ENCODE results near the gene SLC16A13. TPM values are rescaled to one million over a fixed set of nuclear protein-coding genes. Genes with fewer than 3 reads are reported as not detected.
"Not testable (repeated sequence)": the region's sequence is repeated elsewhere in the genome, so short reads cannot be mapped to it uniquely, and the experiment has no call there.

The SLC16A13 gene
- total and polyA plus RNA-seq, 4 donors, result 2.3 to 43.2 (median 29.9) TPM

- peak; percentile 20 for TF ChIP-seq SP1 (IDR thresholded peaks at IDR 0.05)
- peak; percentile 19 to 31 for TF ChIP-seq HNF4A (conservative IDR thresholded peaks at IDR 0.05)
- peaks cover 10 to 48% (median 33%) of the 10 kb centered on the region in 4 donors for H3K4me1 ChIP-seq (ENCODE audit: control insufficient read depth in 4 of 4, insufficient read depth in 4 of 4, low read length in 3 of 4)
- H3K27ac ChIP-seq (ENCODE audit: low read depth in 1 of 2, low read length in 2 of 2); H3K9me3 ChIP-seq (ENCODE audit: control insufficient read depth in 4 of 4, low read length in 3 of 4); DNase-seq (ENCODE audit: low spot score); H3K36me3 ChIP-seq (ENCODE audit: control insufficient read depth in 4 of 4, insufficient read depth in 3 of 4, low read depth in 1 of 4, low read length in 3 of 4); H3K4me3 ChIP-seq (ENCODE audit: low read depth in 1 of 3, low read length in 3 of 3); H3K27me3 ChIP-seq (ENCODE audit: control insufficient read depth in 4 of 4, insufficient read depth in 4 of 4, low read length in 3 of 4); H3K9ac ChIP-seq (ENCODE audit: low read depth in 1 of 2, low read length in 2 of 2): not testable (repeated sequence)
- WGBS, result 15% methylated on average over 26 of the region's 26 CpGs
These were observed 11.0 kb downstream of the SLC16A13 start for GRCh38 chr17:7046725-7047397.

GRCh38 chr17:7047566-7047965, 11.8 kb downstream of the SLC16A13 start:
- TF ChIP-seq NR2F2 (IDR thresholded peaks at IDR 0.05), result no peak
- no peak for TF ChIP-seq SP1 (IDR thresholded peaks at IDR 0.05)
- no peak for TF ChIP-seq REST (IDR thresholded peaks at IDR 0.05)
- no peak for TF ChIP-seq EGR1 (IDR thresholded peaks at IDR 0.05; ENCODE audit: low read depth in 2 of 2)
- TF ChIP-seq RXRA (IDR thresholded peaks at IDR 0.05), result no peak
- TF ChIP-seq TAF1 (conservative IDR thresholded peaks at IDR 0.05), result no peak
- TF ChIP-seq YY1 (IDR thresholded peaks at IDR 0.05), result no peak
- no peak for TF ChIP-seq HNF4A (conservative IDR thresholded peaks at IDR 0.05)
- TF ChIP-seq JUND (IDR thresholded peaks at IDR 0.05), result no peak
- no peak for TF ChIP-seq GABPA (IDR thresholded peaks at IDR 0.05 in 1 of 2, conservative IDR thresholded peaks at IDR 0.05 in 1 of 2)
- no peak for TF ChIP-seq FOXA1 (IDR thresholded peaks at IDR 0.05)
- no peak for TF ChIP-seq RAD21 (IDR thresholded peaks at IDR 0.05)
- no peak for TF ChIP-seq HNF4G (IDR thresholded peaks at IDR 0.05)
- TF ChIP-seq FOXA2 (IDR thresholded peaks at IDR 0.05), result no peak
- TF ChIP-seq ZBTB33 (IDR thresholded peaks at IDR 0.05), result no peak
- TF ChIP-seq ATF3 (IDR thresholded peaks at IDR 0.05), result no peak
- TF ChIP-seq MAX (IDR thresholded peaks at IDR 0.05), result no peak
- Histone ChIP-seq H3K27me3 (ENCODE audit: control insufficient read depth in 4 of 4, insufficient read depth in 4 of 4, low read length in 3 of 4) (no peaks in the 10 kb centered on the region), H3K4me3 (ENCODE audit: low read depth in 1 of 3, low read length in 3 of 3) (no peak overlapping the region)

More at GRCh38 chr17:7047566-7047965, 11.8 kb downstream of the SLC16A13 start:
- no peak overlapping the region for H3K27ac ChIP-seq (ENCODE audit: low read depth in 1 of 2, low read length in 2 of 2)
- no peaks in the 10 kb centered on the region for H3K9me3 ChIP-seq (ENCODE audit: control insufficient read depth in 4 of 4, low read length in 3 of 4)
- no peaks in the 10 kb centered on the region for H3K36me3 ChIP-seq (ENCODE audit: control insufficient read depth in 4 of 4, insufficient read depth in 3 of 4, low read depth in 1 of 4, low read length in 3 of 4)
- H3K4me1 ChIP-seq (ENCODE audit: control insufficient read depth in 4 of 4, insufficient read depth in 4 of 4, low read length in 3 of 4), result peaks cover 10 to 45% (median 31%) of the 10 kb centered on the region in 4 donors
- DNase-seq (ENCODE audit: low spot score), result no peak
- no peak overlapping the region for H3K9ac ChIP-seq (ENCODE audit: low read depth in 1 of 2, low read length in 2 of 2)
- WGBS, result 88% methylated on average over 6 of the region's 6 CpGs

Measured in liver (tissue), 9 donors.